ENCODE measurements around the gene ARL15.

DNA sequence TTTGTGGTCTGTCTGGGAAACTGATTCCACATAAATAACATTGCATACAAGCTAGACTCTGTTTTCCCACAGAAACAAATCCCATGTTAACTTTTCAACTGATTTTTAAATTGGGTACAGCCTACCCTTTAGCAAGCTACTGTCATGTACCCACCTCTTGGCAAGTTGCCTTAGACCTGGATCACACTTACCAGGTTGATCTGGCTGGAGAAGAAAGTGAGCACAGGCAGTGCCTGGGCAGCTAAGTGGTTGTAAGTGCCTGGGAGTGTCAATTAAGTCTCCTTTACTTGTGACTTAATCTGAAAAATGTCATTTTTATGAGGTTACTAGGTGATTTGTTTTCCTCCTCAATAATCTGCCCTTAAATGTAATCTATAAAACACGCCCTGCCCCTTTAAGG, 336.4 kb downstream of the ARL15 start:
- TF ChIP-seq, protein P1, sequence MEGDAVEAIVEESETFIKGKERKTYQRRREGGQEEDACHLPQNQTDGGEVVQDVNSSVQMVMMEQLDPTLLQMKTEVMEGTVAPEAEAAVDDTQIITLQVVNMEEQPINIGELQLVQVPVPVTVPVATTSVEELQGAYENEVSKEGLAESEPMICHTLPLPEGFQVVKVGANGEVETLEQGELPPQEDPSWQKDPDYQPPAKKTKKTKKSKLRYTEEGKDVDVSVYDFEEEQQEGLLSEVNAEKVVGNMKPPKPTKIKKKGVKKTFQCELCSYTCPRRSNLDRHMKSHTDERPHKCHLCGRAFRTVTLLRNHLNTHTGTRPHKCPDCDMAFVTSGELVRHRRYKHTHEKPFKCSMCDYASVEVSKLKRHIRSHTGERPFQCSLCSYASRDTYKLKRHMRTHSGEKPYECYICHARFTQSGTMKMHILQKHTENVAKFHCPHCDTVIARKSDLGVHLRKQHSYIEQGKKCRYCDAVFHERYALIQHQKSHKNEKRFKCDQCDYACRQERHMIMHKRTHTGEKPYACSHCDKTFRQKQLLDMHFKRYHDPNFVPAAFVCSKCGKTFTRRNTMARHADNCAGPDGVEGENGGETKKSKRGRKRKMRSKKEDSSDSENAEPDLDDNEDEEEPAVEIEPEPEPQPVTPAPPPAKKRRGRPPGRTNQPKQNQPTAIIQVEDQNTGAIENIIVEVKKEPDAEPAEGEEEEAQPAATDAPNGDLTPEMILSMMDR (IDR thresholded peaks at IDR 0.05), result no peak
- no peak for TF ChIP-seq POLR2A (IDR thresholded peaks at IDR 0.05)
